ENCODE measurements around the gene EXOC6. TPM values are rescaled to one million over a fixed set of nuclear protein-coding genes. Genes with fewer than 3 reads are reported as not detected.

The EXOC6 gene
- total and polyA plus RNA-seq, 2 donors from 2014 or later: 9.5 to 17.0 TPM

GRCh38 chr10:93095225-93095624, 246.9 kb downstream of the EXOC6 start:
- H3K4me1 ChIP-seq (ENCODE audit: control insufficient read depth in 2 of 3, insufficient read depth in 2 of 3, low read depth in 1 of 3, low read length in 3 of 3): no peaks in the 10 kb centered on the region
- no peaks in the 10 kb centered on the region for H3K36me3 ChIP-seq (ENCODE audit: control insufficient read depth in 2 of 3, insufficient read depth in 3 of 3, low read length in 3 of 3)
- no peaks in the 10 kb centered on the region for H3K9me3 ChIP-seq (ENCODE audit: control insufficient read depth in 2 of 3, insufficient read depth in 1 of 3, low read length in 3 of 3)
- H3K27ac ChIP-seq (ENCODE audit: low read depth in 2 of 2, low read length in 2 of 2): no peak overlapping the region
- no peak overlapping the region for H3K4me3 ChIP-seq (ENCODE audit: low read length in 3 of 3)
- no peak overlapping the region for H3K9ac ChIP-seq (ENCODE audit: low read length in 3 of 3)
- TF ChIP-seq CTCF (IDR thresholded peaks at IDR 0.05; ENCODE audit: borderline replicate concordance, extremely low read depth, insufficient read depth): no peak
- no peak for DNase-seq
- no peaks in the 10 kb centered on the region for H3K27me3 ChIP-seq (ENCODE audit: control insufficient read depth, insufficient read depth, low read length)
- intact Hi-C loops (cut with DNase I): no loop called here
- no peak for FAIRE-seq

GRCh38 chr10:93096901-93097300, 248.6 kb downstream of the EXOC6 start:
- no peaks in the 10 kb centered on the region for H3K36me3 ChIP-seq (ENCODE audit: control insufficient read depth in 2 of 3, insufficient read depth in 3 of 3, low read length in 3 of 3)
- H3K9ac ChIP-seq (ENCODE audit: low read length in 3 of 3): no peak overlapping the region
- H3K27me3 ChIP-seq (ENCODE audit: control insufficient read depth, insufficient read depth, low read length): no peaks in the 10 kb centered on the region
- H3K9me3 ChIP-seq (ENCODE audit: control insufficient read depth in 2 of 3, insufficient read depth in 1 of 3, low read length in 3 of 3): peaks cover 0 to 2% (median 0%) of the 10 kb centered on the region in 3 donors
- FAIRE-seq: no peak
- TF ChIP-seq CTCF (IDR thresholded peaks at IDR 0.05; ENCODE audit: borderline replicate concordance, extremely low read depth, insufficient read depth): no peak
- H3K27ac ChIP-seq (ENCODE audit: low read depth in 2 of 2, low read length in 2 of 2): no peak overlapping the region
- no peak overlapping the region for H3K4me3 ChIP-seq (ENCODE audit: low read length in 3 of 3)
- intact Hi-C loops (cut with DNase I): no loop called here
- H3K4me1 ChIP-seq (ENCODE audit: control insufficient read depth in 2 of 3, insufficient read depth in 2 of 3, low read depth in 1 of 3, low read length in 3 of 3): no peaks in the 10 kb centered on the region
- no peak for DNase-seq

- no peak for TF ChIP-seq CTCF (IDR thresholded peaks at IDR 0.05; ENCODE audit: borderline replicate concordance, extremely low read depth, insufficient read depth)
- no peak overlapping the region for H3K27ac ChIP-seq (ENCODE audit: low read depth in 2 of 2, low read length in 2 of 2)
- peaks cover 0 to 3% (median 0%) of the 10 kb centered on the region in 3 donors for H3K9me3 ChIP-seq (ENCODE audit: control insufficient read depth in 2 of 3, insufficient read depth in 1 of 3, low read length in 3 of 3)
- FAIRE-seq (no peak), DNase-seq (no peak)
- no peaks in the 10 kb centered on the region for H3K4me1 ChIP-seq (ENCODE audit: control insufficient read depth in 2 of 3, insufficient read depth in 2 of 3, low read depth in 1 of 3, low read length in 3 of 3)
- no peaks in the 10 kb centered on the region for H3K36me3 ChIP-seq (ENCODE audit: control insufficient read depth in 2 of 3, insufficient read depth in 3 of 3, low read length in 3 of 3)
- H3K27me3 ChIP-seq (ENCODE audit: control insufficient read depth, insufficient read depth, low read length): no peaks in the 10 kb centered on the region
- H3K9ac ChIP-seq (ENCODE audit: low read length in 3 of 3): no peak overlapping the region
- H3K4me3 ChIP-seq (ENCODE audit: low read length in 3 of 3): no peak overlapping the region
- intact Hi-C loops (cut with DNase I): no loop called here
These were observed 249.1 kb downstream of the EXOC6 start for GRCh38 chr10:93097386-93097785.

- peaks cover 0 to 3% (median 0%) of the 10 kb centered on the region in 3 donors for H3K9me3 ChIP-seq (ENCODE audit: control insufficient read depth in 2 of 3, insufficient read depth in 1 of 3, low read length in 3 of 3)
- H3K4me1 ChIP-seq (ENCODE audit: control insufficient read depth in 2 of 3, insufficient read depth in 2 of 3, low read depth in 1 of 3, low read length in 3 of 3): no peaks in the 10 kb centered on the region
- TF ChIP-seq CTCF (IDR thresholded peaks at IDR 0.05; ENCODE audit: borderline replicate concordance, extremely low read depth, insufficient read depth): no peak
- no peak overlapping the region for H3K27ac ChIP-seq (ENCODE audit: low read depth in 2 of 2, low read length in 2 of 2)
- no peak overlapping the region for H3K9ac ChIP-seq (ENCODE audit: low read length in 3 of 3)
- DNase-seq (no peak), FAIRE-seq (no peak)
- intact Hi-C loops (cut with DNase I): no loop called here
- H3K4me3 ChIP-seq (ENCODE audit: low read length in 3 of 3): no peak overlapping the region
- H3K27me3 ChIP-seq (ENCODE audit: control insufficient read depth, insufficient read depth, low read length): no peaks in the 10 kb centered on the region
- H3K36me3 ChIP-seq (ENCODE audit: control insufficient read depth in 2 of 3, insufficient read depth in 3 of 3, low read length in 3 of 3): no peaks in the 10 kb centered on the region
These were observed 250.5 kb downstream of the EXOC6 start for GRCh38 chr10:93098816-93099215.

All from kidney (tissue), 14 donors.